SK-N-SH treated with all-trans-retinoic acid at 6 μM for 48 hours (cell line): ENCODE measurements around the gene TMEM163.
A peak's percentile ranks its signal among the peaks of the same experiment; 100 is the strongest.

Experiments
- ATAC-seq: fragments of 200-7000 bp; cut with Tn5 transposase; 3 replicates; pipeline ENCODE4 v1.9.1; 2020; ENCODE audit warnings: mild to moderate bottlenecking, moderate library complexity
- ARNTL ChIP-seq: fragments of 450-650 bp; formaldehyde crosslinking; IDR thresholded peaks from 2 replicates; pipeline ENCODE4 v1.5.0; 2020; ENCODE audit warnings: low read depth, mild to moderate bottlenecking, moderate library complexity, borderline replicate concordance
- BACH2 ChIP-seq: fragments of 250-450 bp; sonication (Bioruptor Pico); IDR thresholded peaks from 2 replicates; pipeline ENCODE4 v1.9.0; 2021; ENCODE audit warnings: mild to moderate bottlenecking, borderline replicate concordance
- CSRNP3 ChIP-seq: fragments of 250-450 bp; sonication (Bioruptor Pico); IDR thresholded peaks from 2 replicates; pipeline ENCODE4 v1.5.1; 2021; ENCODE audit warnings: mild to moderate bottlenecking, moderate library complexity
- ESRRG ChIP-seq: fragments of 250-450 bp; sonication (Bioruptor Pico); IDR thresholded peaks from 2 replicates; pipeline ENCODE4 v1.6.1; 2021; ENCODE audit warnings: mild to moderate bottlenecking
- GLIS3 ChIP-seq: fragments of 250-450 bp; sonication (Bioruptor Pico); IDR thresholded peaks from 2 replicates; pipeline ENCODE4 v1.5.0; 2020; ENCODE audit warnings: mild to moderate bottlenecking, moderate library complexity
- ISL1 ChIP-seq: fragments of 250-450 bp; sonication (Bioruptor Pico); IDR thresholded peaks from 2 replicates; pipeline ENCODE4 v2.1.2; 2022; ENCODE audit warnings: mild to moderate bottlenecking, moderate library complexity
- OSR1 ChIP-seq: fragments of 250-450 bp; sonication (Bioruptor Pico); IDR thresholded peaks from 2 replicates; pipeline ENCODE4 v1.8.0; 2022; ENCODE audit warnings: moderate library complexity, mild to moderate bottlenecking, inconsistent platforms
- PATZ1 ChIP-seq: fragments of 250-450 bp; sonication (Bioruptor Pico); IDR thresholded peaks from 2 replicates; pipeline ENCODE4 v1.8.0; 2020; ENCODE audit warnings: mild to moderate bottlenecking, moderate library complexity, borderline replicate concordance
- POU6F1 ChIP-seq: fragments of 250-450 bp; sonication (Bioruptor Pico); IDR thresholded peaks from 2 replicates; pipeline ENCODE4 v1.8.0; 2021; ENCODE audit warnings: low read depth, mild to moderate bottlenecking, moderate library complexity, borderline replicate concordance
- PPARA ChIP-seq: fragments of 250-450 bp; sonication (Bioruptor Pico); IDR thresholded peaks from 2 replicates; pipeline ENCODE4 v1.5.0; 2020; ENCODE audit warnings: mild to moderate bottlenecking, borderline replicate concordance
- RARB ChIP-seq: fragments of 250-450 bp; sonication (Bioruptor Pico); IDR thresholded peaks from 2 replicates; pipeline ENCODE4 v1.8.0; 2021; ENCODE audit warnings: mild to moderate bottlenecking, moderate library complexity
- SNAI2 ChIP-seq: fragments of 250-450 bp; sonication (Bioruptor Pico); IDR thresholded peaks from 2 replicates; pipeline ENCODE4 v1.5.0; 2020; ENCODE audit warnings: mild to moderate bottlenecking, moderate library complexity
- TCF4 ChIP-seq: fragments of 250-450 bp; sonication (Bioruptor Pico); IDR thresholded peaks from 2 replicates; pipeline ENCODE4 v1.8.0; 2021; ENCODE audit warnings: mild to moderate bottlenecking, moderate library complexity, borderline replicate concordance
- TOX ChIP-seq: fragments of 250-450 bp; sonication (Bioruptor Pico); IDR thresholded peaks from 2 replicates; pipeline ENCODE4 v1.8.0; 2021; ENCODE audit warnings: mild to moderate bottlenecking, moderate library complexity, borderline replicate concordance
- TSHZ2 ChIP-seq: fragments of 250-450 bp; sonication (Bioruptor Pico); IDR thresholded peaks from 2 replicates; pipeline ENCODE4 v1.5.0; 2020; ENCODE audit warnings: mild to moderate bottlenecking, moderate library complexity
- ZC3H10 ChIP-seq: fragments of 250-450 bp; sonication (Bioruptor Pico); IDR thresholded peaks from 2 replicates; pipeline ENCODE4 v1.5.1; 2021; ENCODE audit warnings: mild to moderate bottlenecking, moderate library complexity
- ZFP3 ChIP-seq: fragments of 250-450 bp; sonication (Bioruptor Pico); IDR thresholded peaks from 2 replicates; pipeline ENCODE4 v1.5.0; 2020; ENCODE audit warnings: mild to moderate bottlenecking, moderate library complexity
- ZNF565 ChIP-seq: fragments of 450-650 bp; formaldehyde crosslinking; conservative IDR thresholded peaks from 2 replicates; pipeline ENCODE4 v1.5.0; 2020; ENCODE audit warnings: low read depth, mild to moderate bottlenecking, moderate library complexity
- ZNF70 ChIP-seq: fragments of 450-650 bp; formaldehyde crosslinking; IDR thresholded peaks from 2 replicates; pipeline ENCODE4 v1.5.0; 2020; ENCODE audit warnings: mild to moderate bottlenecking, moderate library complexity
- ZNF8 ChIP-seq: fragments of 450-650 bp; formaldehyde crosslinking; IDR thresholded peaks from 2 replicates; pipeline ENCODE4 v1.5.0; 2020; ENCODE audit warnings: mild to moderate bottlenecking, moderate library complexity
- TF ChIP-seq, protein P1 (sequence below): fragments of 250-450 bp; sonication (Bioruptor Pico); IDR thresholded peaks from 2 replicates; pipeline ENCODE4 v1.5.1; 2020; ENCODE audit warnings: low read depth, mild to moderate bottlenecking, moderate library complexity

TMEM163 gene

DNA sequence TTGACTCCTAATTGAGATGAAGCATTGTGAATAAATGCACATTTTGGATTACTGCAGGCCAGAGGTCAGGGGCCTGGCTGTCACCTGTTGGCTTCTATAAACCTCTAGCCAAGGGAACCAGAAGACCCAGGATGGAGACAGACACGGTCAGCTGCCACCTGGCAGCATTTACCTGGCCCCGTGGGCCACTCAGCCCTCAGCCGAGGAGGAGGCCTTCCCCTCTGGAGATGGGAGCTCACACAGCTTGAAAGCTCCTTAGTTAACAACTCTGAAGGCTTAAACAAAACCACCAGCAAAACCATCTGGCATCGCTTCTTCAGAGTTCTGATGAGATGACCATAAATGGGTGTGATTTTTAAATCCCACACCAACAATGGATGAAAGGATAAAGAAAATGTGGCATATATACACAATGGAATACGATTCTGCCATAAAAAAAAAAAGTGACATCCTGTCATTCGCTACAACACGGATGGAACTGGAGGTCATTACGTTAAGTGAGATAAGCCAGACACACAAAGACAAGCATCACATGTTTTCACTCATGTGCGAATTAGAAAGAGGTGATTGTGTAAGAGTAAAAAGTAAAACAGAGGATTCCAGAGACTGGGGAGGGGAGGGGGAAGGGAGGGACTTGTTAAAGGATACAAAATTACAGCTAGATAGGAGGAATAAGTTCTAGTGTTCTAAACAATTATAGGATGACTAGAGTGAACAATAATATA is 218.4 kb downstream of the TMEM163 start:
- no peak for TF ChIP-seq RARB (CRISPR knock-in tag)
- TF ChIP-seq TCF4: peak; percentile 17; the same call in 1 of the 2 replicates
- no peak for ATAC-seq

GRCh38 chr2:134499307-134499926 is 219.4 kb downstream of the TMEM163 start:
- no peak for ATAC-seq
- TF ChIP-seq ZC3H10 (no peak), ESRRG (no peak), BACH2 (CRISPR knock-in tag) (no peak), PPARA (no peak), TOX (CRISPR knock-in tag) (no peak), ARNTL (CRISPR knock-in tag) (no peak), CSRNP3 (CRISPR knock-in tag) (no peak), SNAI2 (CRISPR knock-in tag) (no peak), RARB (CRISPR knock-in tag) (no peak), ZNF8 (CRISPR knock-in tag) (no peak), TCF4 (no peak)

DNA sequence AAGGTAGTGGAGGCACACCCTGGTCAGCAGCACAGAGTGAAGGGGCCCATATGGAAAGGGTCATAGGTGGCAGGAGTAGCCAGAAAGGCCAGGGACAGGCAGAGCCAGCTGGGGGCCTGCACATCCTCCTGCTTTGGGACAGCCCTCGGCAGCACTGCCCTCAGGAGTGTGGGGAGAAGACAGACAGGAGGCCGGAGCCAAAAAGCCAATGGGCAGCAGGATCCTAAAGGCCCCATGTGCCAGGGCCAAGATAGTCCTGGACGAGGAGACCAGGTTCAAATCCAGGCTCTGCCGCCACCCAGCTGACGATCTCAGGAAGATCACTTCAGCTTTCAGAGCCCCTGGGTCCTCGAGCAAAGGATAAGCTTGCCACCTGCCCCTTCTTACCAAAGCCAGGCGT is 220.1 kb downstream of the TMEM163 start:
- no peak for ATAC-seq
- TF ChIP-seq GLIS3 (CRISPR knock-in tag) (no peak), PPARA (no peak), PATZ1 (CRISPR knock-in tag) (no peak), ZNF565 (CRISPR knock-in tag) (no peak), ESRRG (no peak), ISL1 (CRISPR knock-in tag) (no peak), RARB (CRISPR knock-in tag) (no peak), BACH2 (CRISPR knock-in tag) (no peak), ZFP3 (CRISPR knock-in tag) (no peak), TSHZ2 (CRISPR knock-in tag) (no peak)
- TF ChIP-seq, protein P1, sequence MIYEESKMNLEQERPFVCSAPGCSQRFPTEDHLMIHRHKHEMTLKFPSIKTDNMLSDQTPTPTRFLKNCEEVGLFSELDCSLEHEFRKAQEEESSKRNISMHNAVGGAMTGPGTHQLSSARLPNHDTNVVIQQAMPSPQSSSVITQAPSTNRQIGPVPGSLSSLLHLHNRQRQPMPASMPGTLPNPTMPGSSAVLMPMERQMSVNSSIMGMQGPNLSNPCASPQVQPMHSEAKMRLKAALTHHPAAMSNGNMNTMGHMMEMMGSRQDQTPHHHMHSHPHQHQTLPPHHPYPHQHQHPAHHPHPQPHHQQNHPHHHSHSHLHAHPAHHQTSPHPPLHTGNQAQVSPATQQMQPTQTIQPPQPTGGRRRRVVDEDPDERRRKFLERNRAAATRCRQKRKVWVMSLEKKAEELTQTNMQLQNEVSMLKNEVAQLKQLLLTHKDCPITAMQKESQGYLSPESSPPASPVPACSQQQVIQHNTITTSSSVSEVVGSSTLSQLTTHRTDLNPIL (CRISPR knock-in tag): no peak

- ATAC-seq: no peak
- TF ChIP-seq ZNF70 (CRISPR knock-in tag) (no peak), OSR1 (no peak), POU6F1 (CRISPR knock-in tag) (no peak), ESRRG (no peak), PATZ1 (CRISPR knock-in tag) (no peak), GLIS3 (CRISPR knock-in tag) (no peak)
- TF ChIP-seq, protein P1 (CRISPR knock-in tag): no peak
Observed at GRCh38 chr2:134493797-134494196, 225.0 kb downstream of the TMEM163 start.
